ENCODE data around the gene DCAF8.

GRCh38 chr1:160206036-160206389, 56.3 kb downstream of the DCAF8 start:
- no peak for TF ChIP-seq POLR2A (IDR thresholded peaks at IDR 0.05)
- no peak for TF ChIP-seq CTCF (IDR thresholded peaks at IDR 0.05)
